Adrenal gland (tissue), 5 donors: Measurements from ENCODE around the gene PRC1.

Experiments
- CTCF ChIP-seq, 6 experiments: fragments of 450-650 bp in 4 of 6; fragments of 200-600 bp in 2 of 6; sonication (generic) in 1 of 6; IDR thresholded peaks; 1 replicate in 5 of 6; 2 replicates in 1 of 6; pipeline versions ENCODE4 v1.5.1 to v1.8.0; 2016 to 2021; ENCODE audit warnings: antibody characterized with exemption in 6 of 6, mild to moderate bottlenecking in 2 of 6, moderate library complexity in 1 of 6
- POLR2A ChIP-seq, 2 donors: fragments of 450-650 bp; IDR thresholded peaks; one replicate each; pipeline ENCODE4 v1.6.1; 2017; ENCODE audit warnings: antibody characterized with exemption in 2 of 2, mild to moderate bottlenecking in 2 of 2, moderate library complexity in 1 of 2
- donor health status: DM: no; HTN: no; CAD: no.

GRCh38 chr15:90929246-90930019 lies 64.9 kb downstream of the PRC1 start:
- TF ChIP-seq CTCF (IDR thresholded peaks at IDR 0.05) (no peak), POLR2A (IDR thresholded peaks at IDR 0.05) (no peak)
